GM19328 (cell line): ENCODE data around the gene SNX5.
A peak's percentile ranks its signal among the peaks of the same experiment; 100 is the strongest.

Source experiments
- ATAC-seq: cut with Tn5 transposase; IDR thresholded peaks from one replicate; pipeline ENCODE4 v1.9.1; 2021; ENCODE audit warnings: mild to moderate bottlenecking, moderate library complexity; ENCODE audit not compliant: unreplicated experiment

Gene SNX5

GRCh38 chr20:17993546-17993945, 25.0 kb upstream of the SNX5 start:
- ATAC-seq, result no peak

DNA sequence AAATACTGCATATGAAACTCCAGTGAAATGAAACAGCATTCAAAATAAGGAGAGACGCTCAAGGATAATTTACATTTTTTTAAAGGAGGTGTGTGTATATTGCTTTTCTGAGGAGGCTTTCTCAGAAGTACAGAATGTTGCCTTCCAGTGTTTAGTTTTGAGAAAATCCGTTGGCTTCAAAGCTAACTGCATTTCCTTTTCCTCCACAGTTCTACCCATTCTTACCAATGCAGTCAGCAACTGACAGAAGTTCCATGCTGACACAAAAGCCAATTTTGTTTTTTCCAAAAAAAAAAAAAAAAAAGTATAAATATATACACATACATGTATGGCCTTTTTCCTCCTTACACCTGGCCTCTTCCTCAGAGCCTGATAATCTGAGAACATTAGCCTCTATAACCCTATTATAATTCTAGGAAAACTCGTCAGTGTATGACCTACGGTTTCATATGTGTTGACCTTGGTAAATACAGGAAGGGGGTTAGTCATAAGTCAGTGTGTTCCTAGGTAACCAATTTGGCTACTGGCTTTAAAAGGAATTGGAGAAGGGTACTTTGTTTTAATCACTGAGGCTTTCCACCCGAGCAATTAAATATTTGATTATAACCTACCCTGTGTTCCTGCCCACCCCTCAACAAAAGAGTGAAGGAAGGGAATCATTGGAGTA, 24.4 kb upstream of the SNX5 start:
- no peak for ATAC-seq

GRCh38 chr20:17992224-17992637, 23.6 kb upstream of the SNX5 start:
- ATAC-seq, result no peak

DNA sequence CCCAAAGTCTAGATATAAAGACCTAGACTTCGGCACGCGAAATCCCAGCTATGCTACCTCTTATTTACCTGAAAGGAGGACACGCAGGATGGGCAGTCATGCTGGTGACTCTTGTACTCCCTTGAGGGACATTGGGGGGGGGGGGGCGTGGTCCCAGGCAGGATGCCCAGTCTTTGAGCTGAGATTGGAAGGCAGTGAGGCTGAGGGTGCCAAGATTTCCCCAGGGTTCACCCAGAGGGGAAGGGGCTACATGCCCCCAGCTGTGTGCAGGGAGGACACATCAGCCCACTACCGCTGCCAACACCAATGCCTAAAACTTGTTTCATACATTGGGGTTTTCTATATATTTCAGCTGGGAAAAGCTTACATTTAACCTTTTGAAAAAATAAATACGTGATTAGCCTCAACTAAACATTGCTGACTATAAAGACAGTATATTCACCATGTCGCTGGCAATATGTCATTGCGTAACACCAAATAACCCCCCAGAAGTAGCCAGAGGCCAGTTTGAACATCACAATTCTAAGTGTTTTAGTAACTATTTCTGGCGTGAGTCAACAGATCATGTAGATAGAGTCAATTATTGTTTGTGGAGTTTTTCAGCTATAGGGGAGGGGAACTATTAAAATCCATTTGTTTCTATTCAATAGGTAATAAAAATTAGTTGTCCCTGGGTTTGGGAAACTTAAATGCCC, 21.8 kb upstream of the SNX5 start:
- no peak for ATAC-seq

GRCh38 chr20:17987988-17988387, 19.4 kb upstream of the SNX5 start:
- no peak for ATAC-seq

- no peak for ATAC-seq
Measured at GRCh38 chr20:17985388-17986018, 16.9 kb upstream of the SNX5 start.

- no peak for ATAC-seq
Measured at GRCh38 chr20:17976305-17976704, 7.7 kb upstream of the SNX5 start.

- ATAC-seq, result no peak
Measured at GRCh38 chr20:17972121-17972520, 3.5 kb upstream of the SNX5 start.

DNA sequence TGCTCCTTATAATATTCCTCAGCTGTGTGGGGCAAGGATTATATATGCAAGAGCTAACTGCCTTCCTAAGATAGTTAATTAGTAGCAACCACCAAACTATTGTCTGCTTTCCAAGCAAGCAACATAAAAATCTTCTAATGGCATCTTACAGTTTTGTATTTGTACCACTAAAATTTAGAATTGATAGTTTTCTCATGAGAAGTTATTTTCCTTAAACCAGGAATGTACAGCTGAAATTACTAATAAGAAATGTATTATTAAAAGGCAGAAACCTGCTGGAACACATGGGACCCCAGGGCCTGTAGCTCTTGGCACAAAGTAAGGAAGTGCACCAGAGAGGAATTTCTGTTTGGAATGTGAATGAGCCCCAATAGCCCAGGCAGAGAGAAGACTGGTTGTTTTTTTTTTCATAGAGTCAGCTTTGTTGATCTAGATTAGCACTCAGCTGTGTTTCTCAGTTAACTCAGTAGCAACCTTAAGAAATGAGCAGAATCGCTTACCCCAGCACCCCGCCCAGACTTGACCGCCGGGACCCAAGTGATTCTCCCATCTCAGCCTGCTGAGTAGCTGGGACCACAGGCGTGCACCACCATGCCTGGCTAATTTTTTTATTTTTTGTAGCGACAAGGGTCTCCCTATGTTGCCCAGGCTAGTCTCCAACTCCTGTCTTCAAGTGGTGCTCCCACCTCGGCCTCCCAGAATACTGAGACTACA, 2.9 kb upstream of the SNX5 start:
- ATAC-seq, result no peak

- ATAC-seq, result no peak
Measured at GRCh38 chr20:17969884-17970409, 1.4 kb upstream of the SNX5 start.

DNA sequence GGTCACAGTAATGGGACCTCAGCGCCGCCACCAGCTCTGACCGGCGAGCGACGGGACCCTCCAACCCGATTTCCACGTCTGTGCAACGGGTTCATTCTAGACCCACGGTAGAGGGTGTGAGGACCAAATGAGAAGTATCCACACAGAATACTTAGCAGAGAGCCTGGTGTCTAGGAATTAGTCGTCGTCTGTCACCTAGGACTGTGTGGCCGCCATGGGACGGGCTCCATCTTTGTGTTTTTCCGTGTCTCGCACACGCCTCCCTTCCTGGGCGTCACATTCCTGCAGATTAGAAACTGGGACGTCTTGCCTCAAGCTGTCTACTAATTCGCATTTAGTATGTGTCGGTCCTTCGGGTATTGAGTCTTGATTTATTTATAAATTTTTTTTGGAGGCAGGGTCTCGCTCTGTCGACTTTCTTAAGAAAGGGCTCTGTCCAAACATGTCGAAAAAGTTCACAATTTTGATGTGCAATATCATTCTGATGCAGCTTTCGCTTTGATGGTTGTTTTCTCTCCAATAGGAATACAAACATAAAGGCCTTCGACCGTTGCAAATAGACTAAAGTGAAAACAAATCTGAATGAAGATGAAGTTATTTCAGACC, 787 bp upstream of the SNX5 start:
- ATAC-seq, result peak; percentile 5

GRCh38 chr20:17967521-17968365, 851 bp downstream of the SNX5 start:
- ATAC-seq, result no peak

GRCh38 chr20:17966432-17967310, 1.9 kb downstream of the SNX5 start:
- no peak for ATAC-seq

- ATAC-seq, result no peak
Measured at GRCh38 chr20:17965042-17965697, 3.4 kb downstream of the SNX5 start.

DNA sequence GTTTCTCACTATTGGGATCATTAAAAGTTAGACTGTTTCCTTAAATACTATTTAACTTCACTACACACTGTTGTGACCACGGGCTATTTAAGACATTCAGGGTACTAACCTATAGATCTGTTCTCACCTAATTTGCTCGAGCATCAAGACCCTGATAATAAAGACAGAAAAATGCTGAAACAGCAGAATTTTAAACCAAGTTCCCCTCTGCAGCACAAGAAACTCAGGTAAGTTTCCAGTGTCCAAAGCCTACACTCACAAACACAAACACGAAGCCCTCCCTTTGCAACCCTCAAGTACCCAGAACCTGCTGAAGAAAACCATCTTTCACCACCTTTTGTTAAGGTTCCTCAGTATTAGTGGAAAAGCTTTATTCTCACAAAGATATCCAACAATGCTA, 4.0 kb downstream of the SNX5 start:
- no peak for ATAC-seq

DNA sequence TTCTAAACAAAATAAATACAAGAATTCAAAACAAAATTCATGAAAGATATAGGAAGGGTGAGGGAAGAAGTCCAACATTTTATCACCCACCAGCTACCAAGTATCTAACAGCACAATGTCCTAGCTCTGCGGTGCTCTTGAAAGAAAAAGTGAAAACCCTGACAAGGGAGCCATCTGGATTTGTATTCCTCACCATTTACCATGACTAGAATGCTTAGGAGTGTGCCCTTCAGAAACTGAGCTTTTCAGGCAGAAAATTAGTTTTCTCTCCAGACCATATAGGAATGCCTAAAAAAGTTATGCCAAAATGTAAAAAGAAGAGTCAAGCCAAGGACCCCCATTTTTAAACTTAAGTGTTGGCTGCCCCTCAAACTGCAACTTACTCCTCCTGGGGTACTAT, 4.5 kb downstream of the SNX5 start:
- ATAC-seq, result no peak

- ATAC-seq, result no peak
Measured at GRCh38 chr20:17963114-17963897, 5.3 kb downstream of the SNX5 start.

- no peak for ATAC-seq
Measured at GRCh38 chr20:17961587-17961940, 7.0 kb downstream of the SNX5 start.
